Metanephros (tissue), 2 donors: ENCODE results near the gene FUBP3. TPM values are rescaled to one million over a fixed set of nuclear protein-coding genes. Genes with fewer than 3 reads are reported as not detected.

ENCODE experiments used
- small RNA-seq: library from RNA; depleted of rRNA; stranded (forward); fragments of <200 nt; gene quantifications from one replicate; pipeline ENCODE3, GENCODE V24; 2014; ENCODE audit warnings: low replicate concordance
- total RNA-seq: library from RNA; depleted of rRNA; stranded (reverse); fragments of >200 nt; gene quantifications from one replicate; pipeline ENCODE4 v1.2.3, GENCODE V29; 2014

The FUBP3 gene, protein sequence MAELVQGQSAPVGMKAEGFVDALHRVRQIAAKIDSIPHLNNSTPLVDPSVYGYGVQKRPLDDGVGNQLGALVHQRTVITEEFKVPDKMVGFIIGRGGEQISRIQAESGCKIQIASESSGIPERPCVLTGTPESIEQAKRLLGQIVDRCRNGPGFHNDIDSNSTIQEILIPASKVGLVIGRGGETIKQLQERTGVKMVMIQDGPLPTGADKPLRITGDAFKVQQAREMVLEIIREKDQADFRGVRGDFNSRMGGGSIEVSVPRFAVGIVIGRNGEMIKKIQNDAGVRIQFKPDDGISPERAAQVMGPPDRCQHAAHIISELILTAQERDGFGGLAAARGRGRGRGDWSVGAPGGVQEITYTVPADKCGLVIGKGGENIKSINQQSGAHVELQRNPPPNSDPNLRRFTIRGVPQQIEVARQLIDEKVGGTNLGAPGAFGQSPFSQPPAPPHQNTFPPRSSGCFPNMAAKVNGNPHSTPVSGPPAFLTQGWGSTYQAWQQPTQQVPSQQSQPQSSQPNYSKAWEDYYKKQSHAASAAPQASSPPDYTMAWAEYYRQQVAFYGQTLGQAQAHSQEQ
- 51.8 TPM for total RNA-seq

GRCh38 chr9:130578865-130579737, at the start of gene FUBP3:
FUBP3 (plus strand) TSS chr9:130579577; CDS start chr9:130579681, 104 bp downstream.

DNA sequence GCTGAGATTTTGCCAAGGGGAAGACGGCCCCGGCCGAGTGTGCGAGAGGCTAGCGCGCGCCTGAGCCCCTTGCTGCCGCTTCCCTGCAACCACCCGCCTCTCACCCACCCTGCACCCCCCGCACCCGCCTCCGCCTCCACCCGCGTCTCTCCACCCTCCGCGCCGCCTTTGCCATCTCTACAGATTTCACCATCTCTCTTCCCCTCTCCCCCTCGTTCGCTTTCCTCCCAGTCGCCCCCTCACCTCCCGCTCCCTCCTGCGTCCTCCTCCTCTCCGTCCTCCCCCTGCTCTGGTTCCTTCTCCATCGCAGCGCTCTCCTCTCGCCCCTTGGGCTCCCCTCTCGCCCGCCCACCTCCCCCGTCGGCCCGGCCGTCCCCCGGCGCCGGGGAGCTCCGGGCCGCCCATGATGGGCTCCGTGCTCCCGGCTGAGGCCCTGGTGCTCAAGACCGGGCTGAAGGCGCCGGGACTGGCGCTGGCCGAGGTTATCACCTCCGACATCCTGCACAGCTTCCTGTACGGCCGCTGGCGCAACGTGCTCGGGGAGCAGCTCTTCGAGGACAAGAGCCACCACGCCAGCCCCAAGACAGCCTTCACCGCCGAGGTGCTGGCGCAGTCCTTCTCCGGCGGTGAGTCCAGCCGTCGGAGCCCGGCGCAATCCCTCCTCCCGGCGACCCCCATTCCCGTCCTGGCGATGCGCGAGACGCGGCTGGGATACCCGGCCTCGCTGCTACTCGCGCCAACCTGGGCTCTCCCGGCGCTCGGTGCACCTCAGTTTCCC, 85.1 kb downstream of the FUBP3 start, which contains the start of gene PRDM12:
Gene PRDM12 (plus strand): TSS at position 344 of the 778 bp plus-strand sequence. CDS start 60 bp downstream, at position 404.

Small RNA genes within 50 kb of the gene (small RNA-seq; reads per million reads assigned to genes)
- gene MIR6856, result not detected

Other genes starting within 250 kb of the FUBP3 start
- 140 TPM for gene ASS1, start 134.6 kb upstream of the FUBP3 start, total RNA-seq
- gene PRDM12, start 85.0 kb downstream of the FUBP3 start, total RNA-seq, result not detected
- 26.2 TPM for gene EXOSC2, start 114.2 kb downstream of the FUBP3 start, total RNA-seq